Stimulated activated CD8-positive, alpha-beta memory T cell treated with anti-CD3 and anti-CD28 coated beads, Interleukin-2, amount 100 ng/mL, for 1 hour (primary cell): ENCODE results near the gene FAT4.

Experiments used
- DNase-seq, 2 donors: peaks; one replicate each; pipeline ENCODE4 v3.0.0-alpha.2; 2020; ENCODE audit warnings: low read depth in 2 of 2

FAT4 gene

DNA sequence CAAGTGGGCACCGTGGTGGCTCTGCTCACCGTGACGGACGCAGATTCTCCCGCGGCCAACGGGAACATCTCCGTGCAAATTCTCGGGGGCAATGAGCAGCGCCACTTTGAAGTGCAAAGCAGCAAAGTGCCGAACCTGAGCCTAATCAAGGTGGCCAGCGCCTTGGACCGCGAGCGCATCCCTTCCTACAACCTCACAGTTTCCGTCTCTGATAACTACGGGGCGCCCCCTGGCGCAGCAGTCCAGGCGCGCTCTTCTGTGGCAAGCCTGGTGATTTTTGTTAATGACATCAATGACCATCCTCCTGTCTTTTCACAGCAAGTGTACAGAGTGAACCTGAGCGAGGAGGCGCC, 2.7 kb downstream of the FAT4 start:
- DNase-seq: no peak

- DNase-seq: no peak
Observed at GRCh38 chr4:125319311-125319710, 4.6 kb downstream of the FAT4 start.

DNA sequence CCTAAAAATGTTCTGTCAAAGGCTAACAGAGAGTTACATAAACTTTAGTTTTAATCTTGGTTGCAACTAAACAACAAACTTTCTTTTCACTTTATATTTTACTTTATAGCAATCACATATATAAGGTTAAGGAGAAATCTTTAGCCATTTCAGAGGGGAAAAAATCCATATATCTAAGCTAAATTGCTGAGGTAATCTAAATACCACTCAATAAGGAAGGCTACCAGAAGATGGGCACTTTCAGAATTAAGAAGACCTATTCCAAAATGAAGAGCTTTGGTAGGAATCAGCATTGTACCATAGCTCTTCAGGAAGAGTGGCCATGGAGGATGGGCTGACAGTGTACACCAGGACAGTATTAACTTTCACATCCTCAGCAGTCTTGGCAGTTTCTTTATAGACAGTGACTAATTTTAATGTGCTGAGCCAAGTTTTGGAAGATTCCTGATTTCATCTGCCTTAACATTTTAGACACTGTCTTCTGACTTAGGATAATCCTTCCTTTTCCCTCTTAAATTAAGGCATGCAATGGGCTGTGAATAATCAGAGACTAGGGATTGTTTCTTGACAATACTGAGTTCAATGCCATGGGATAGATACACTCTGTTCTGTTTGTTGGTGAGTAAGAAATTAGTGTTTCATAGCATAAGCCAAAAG, 7.1 kb downstream of the FAT4 start:
- no peak for DNase-seq

DNA sequence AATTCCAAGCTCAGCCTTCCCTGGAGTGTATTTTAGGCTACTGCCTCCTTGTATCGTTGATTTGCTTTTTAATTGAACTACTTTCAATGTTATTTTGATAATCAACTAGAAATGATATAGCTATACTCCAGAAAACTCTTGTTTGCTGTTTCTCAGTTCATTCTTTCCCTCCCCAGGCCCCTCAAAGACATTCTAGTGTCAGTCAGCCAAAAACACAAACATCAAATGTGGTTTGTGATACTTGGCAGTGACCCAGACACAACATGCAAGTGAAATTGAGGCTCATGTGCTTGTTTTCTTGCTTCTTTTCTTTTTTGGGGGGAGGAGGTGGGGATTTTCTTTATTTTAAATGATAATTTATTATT, 7.6 kb downstream of the FAT4 start:
- no peak for DNase-seq

- DNase-seq: no peak
Observed at GRCh38 chr4:125323654-125324053, 8.9 kb downstream of the FAT4 start.

GRCh38 chr4:125325733-125326132, 11.0 kb downstream of the FAT4 start:
- no peak for DNase-seq

DNA sequence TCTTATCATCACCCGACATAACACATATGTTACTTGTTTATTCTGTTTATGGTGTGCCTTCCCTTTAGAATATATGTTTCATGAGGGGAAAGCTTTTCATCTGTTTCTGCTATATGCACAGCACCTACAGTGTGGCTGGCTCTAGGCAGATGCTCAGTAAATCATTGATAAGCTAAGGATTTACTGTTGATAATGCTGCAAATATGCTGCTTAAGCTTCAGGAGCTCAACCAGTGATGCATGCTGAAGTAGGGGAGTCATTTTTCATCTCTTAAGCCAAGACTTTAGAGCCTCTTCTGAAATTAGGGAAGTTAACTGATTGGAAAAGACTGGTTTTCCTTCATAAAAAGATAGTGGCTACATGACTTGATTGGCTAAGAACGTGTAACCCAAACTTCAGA, 16.4 kb downstream of the FAT4 start:
- no peak for DNase-seq

DNA sequence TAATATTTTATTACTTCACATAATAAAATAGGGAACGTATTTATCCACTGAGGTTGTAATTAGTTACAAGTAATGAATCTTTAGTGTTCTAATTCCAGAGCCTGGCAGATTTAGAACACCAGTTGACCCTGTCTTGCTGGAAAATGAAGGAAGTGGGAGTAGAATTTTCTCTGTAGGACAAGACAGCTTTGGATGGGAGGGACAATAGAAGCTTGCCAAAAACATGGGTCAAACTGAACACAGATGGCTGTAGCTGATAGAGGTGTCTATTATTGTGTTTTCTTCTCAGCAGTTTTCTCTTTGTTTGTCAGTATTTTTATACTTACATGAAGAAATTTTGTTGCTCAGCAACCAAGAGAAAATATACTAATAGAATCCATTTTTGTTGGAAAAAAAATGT, 20.2 kb downstream of the FAT4 start:
- DNase-seq: no peak

- DNase-seq: no peak
Observed at GRCh38 chr4:125338814-125339213, 24.1 kb downstream of the FAT4 start.

GRCh38 chr4:125344198-125344597, 29.4 kb downstream of the FAT4 start:
- DNase-seq: no peak

DNA sequence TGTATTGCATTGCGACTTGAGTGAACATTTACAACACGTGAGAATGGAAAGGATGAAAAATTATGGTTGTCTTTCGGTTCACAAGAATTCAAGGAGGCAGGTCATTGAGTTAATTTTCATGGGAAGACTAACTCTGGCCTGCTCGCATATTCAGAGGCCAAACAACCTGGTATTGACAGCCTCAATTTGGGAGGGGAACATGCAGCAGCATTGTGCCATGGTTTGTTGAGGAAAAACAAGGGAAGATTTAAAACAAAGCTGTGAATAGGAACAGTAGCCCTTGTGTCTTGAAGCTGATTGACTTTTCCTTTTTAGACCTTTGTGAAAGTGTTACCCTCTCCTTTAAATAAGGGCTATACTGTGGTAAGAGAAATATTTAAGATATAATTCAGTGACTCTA, 31.9 kb downstream of the FAT4 start:
- DNase-seq: no peak

DNA sequence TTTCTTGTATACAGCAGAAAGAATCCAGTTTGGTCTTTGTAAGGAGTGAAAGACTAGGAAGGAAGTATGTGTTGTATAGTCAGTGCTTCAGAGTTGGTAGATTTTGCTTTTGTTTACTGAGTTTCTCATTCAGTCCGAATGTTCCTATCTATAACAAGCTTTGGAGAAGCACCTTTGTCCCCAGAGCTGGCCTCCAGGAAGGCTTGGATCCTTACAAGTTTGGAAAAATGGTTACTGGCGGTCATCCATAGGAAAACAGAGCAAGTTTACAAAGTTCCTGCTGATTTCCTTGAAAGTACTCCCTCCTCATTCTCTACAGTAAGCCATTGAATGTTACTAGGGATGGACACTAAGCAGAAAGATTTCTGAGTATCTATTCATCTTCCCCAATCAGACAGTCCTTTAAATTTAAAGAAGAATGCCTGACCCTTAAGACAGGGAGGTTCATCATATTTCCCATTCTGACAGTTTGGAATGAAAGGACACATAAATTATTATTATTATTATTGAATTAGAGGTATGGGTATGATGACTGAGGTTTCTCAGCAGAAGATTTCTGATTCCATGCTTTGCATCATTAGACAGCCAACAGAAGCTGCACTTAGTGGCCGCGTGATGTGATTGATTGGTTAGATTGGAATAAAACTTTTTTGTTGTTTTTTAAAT, 35.8 kb downstream of the FAT4 start:
- no peak for DNase-seq

GRCh38 chr4:125352521-125352920, 37.8 kb downstream of the FAT4 start:
- DNase-seq: no peak

DNA sequence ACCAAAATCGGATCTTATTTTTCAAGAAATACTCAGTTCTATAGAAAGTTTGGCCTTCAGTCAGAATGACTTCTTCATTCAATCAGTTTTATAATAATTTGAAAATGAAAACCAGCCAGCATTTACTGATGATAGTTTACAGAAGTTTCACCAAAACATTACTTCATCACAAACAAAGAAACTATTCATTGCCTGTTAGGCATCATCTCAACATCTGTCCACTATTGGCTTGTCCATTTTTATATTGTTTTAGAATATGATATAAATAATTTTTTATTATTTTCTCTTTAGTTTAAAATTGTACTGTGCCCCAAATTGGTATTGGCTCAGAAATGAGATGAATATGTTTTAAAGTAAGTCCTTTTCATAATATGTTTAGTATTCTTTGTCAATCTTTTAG, 38.4 kb downstream of the FAT4 start:
- no peak for DNase-seq

GRCh38 chr4:125355791-125356190, 41.0 kb downstream of the FAT4 start:
- no peak for DNase-seq

GRCh38 chr4:125357675-125358074, 42.9 kb downstream of the FAT4 start:
- DNase-seq: no peak

DNA sequence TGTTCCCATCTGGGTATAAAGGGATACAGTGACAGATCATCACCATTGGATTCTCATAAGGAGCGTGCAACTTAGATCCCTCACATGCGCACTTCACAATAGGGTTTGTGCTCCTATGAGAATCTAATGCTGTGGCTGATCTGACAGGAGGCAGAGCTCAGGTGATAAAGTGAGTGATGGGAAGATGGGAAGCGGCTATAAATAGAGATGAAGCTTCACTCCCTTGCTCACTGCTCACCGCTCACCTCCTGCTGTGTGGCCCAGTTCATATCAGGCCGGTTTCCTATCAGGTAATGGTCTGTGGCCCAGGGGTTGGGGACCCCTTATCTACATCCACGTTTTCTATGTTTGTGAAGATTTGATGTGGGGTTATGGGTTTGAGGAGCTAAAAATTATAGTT, 43.7 kb downstream of the FAT4 start:
- DNase-seq: no peak

DNA sequence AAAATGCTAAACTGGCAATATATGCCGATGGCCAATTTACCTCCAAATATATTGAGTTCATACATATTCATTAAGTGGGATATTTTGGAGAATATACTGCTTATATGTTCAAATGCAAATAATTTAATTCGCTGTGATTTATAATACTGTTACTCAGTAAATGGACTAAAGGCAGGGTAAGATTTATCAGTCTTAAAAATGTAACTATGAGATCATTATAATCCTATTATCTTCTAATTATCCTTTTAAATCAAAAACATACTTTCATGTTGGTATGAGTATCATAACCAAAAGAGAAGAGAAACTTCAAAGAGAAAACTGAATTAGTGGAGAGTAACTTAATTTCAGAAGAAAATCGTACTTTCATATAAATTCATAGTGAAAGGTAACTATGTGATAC, 44.6 kb downstream of the FAT4 start:
- no peak for DNase-seq

DNA sequence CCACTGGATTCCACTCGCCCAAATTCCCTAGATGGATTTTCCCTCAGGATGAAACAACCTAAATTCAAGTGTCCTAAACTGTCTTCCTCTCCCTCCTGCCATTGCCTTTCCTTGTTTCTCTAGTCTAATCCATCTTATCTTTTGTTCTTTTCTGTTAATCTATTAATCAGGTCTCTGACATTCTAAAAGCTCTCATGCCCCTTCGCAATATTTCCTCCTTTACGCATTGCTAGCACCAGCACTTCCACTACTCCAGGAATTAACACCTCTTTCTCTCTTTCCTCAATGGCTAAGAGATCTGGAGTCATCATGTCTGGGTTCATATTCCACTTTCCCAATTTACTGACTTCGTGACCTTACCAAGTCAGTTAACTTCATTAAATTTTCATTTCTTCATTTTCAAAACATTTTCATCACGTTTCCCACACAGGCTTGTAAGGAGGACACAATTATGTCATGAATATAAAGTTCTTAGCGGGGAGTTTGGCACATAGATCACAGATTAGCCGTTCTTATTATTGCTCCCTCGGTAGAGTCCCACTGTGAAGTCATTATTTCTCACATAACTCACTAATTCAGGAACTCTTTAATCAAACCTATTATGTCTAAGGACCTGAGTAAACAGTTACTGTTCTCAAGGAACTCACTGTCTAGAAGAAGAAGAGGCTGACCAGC, 45.3 kb downstream of the FAT4 start:
- no peak for DNase-seq

GRCh38 chr4:125360727-125361126, 46.0 kb downstream of the FAT4 start:
- DNase-seq: no peak
